GM23338 (cell line): ENCODE results near the gene CNGA4. TPM values are rescaled to one million over a fixed set of nuclear protein-coding genes. Genes with fewer than 3 reads are reported as not detected.

Experiments used
- ATAC-seq: fragments of 200-7000 bp; cut with Tn5 transposase; 3 replicates; pipeline ENCODE4 v1.9.1; 2020
- DNase-seq: peaks from one replicate; pipeline ENCODE4 v3.0.0-alpha.2; 2015; ENCODE audit warnings: low spot score
- H2AFZ ChIP-seq: fragments of 200-600 bp; sonication (generic); 2 replicates; pipeline ENCODE4 v1.8.0; 2016; ENCODE audit warnings: antibody characterized with exemption, mild to moderate bottlenecking, moderate library complexity
- H3F3A ChIP-seq: fragments of 200-600 bp; sonication (generic); replicated peaks from 2 replicates; pipeline ENCODE4 v1.8.0; 2017; ENCODE audit warnings: antibody characterized with exemption, mixed run types, low read depth
- H3K27ac ChIP-seq: fragments of 200-600 bp; sonication (generic); 2 replicates; pipeline ENCODE4 v1.6.1; 2016; ENCODE audit warnings: low read depth
- H3K27me3 ChIP-seq: fragments of 200-600 bp; sonication (generic); 2 replicates; pipeline ENCODE4 v1.8.0; 2016; ENCODE audit warnings: mild to moderate bottlenecking, mixed run types, moderate library complexity; ENCODE audit not compliant: insufficient read depth
- H3K36me3 ChIP-seq: fragments of 200-600 bp; sonication (generic); 2 replicates; pipeline ENCODE4 v1.8.0; 2016; ENCODE audit warnings: mild to moderate bottlenecking; ENCODE audit not compliant: insufficient read depth
- H3K4me1 ChIP-seq: fragments of 200-600 bp; sonication (generic); 2 replicates; pipeline ENCODE4 v1.8.0; 2016; ENCODE audit warnings: mild to moderate bottlenecking, moderate library complexity; ENCODE audit not compliant: insufficient read depth
- H3K4me2 ChIP-seq: fragments of 200-600 bp; sonication (generic); 2 replicates; pipeline ENCODE4 v1.7.1; 2017; ENCODE audit warnings: mixed run types
- H3K4me3 ChIP-seq: fragments of 200-600 bp; sonication (generic); 2 replicates; pipeline ENCODE4 v1.6.1; 2016; ENCODE audit warnings: mixed run types
- H3K79me2 ChIP-seq: fragments of 200-600 bp; sonication (generic); replicated peaks from 2 replicates; pipeline ENCODE4 v1.8.0; 2017; ENCODE audit warnings: mild to moderate bottlenecking; ENCODE audit not compliant: insufficient read depth
- H3K9me2 ChIP-seq: fragments of 200-600 bp; sonication (generic); 2 replicates; pipeline ENCODE4 v1.8.0; 2017; ENCODE audit not compliant: insufficient read depth
- H4K20me1 ChIP-seq: fragments of 200-600 bp; sonication (generic); replicated peaks from 2 replicates; pipeline ENCODE4 v1.8.0; 2017; ENCODE audit warnings: mild to moderate bottlenecking; ENCODE audit not compliant: insufficient read depth
- H3K27ac Mint-ChIP-seq: 2 replicates; pipeline ENCODE4 v1.8.0; 2020; ENCODE audit warnings: inconsistent platforms, mild to moderate bottlenecking, moderate library complexity, mixed read lengths
- H3K27me3 Mint-ChIP-seq: 3 replicates; pipeline ENCODE4 v1.8.0; 2022; ENCODE audit warnings: low read depth, mild to moderate bottlenecking, moderate library complexity, mixed read lengths, inconsistent platforms; ENCODE audit not compliant: insufficient read depth, poor library complexity
- H3K36me3 Mint-ChIP-seq: 3 replicates; pipeline ENCODE4 v1.8.0; 2021; ENCODE audit warnings: low read depth, mild to moderate bottlenecking, inconsistent platforms, moderate library complexity, mixed read lengths
- H3K4me1 Mint-ChIP-seq: 3 replicates; pipeline ENCODE4 v1.8.0; 2020; ENCODE audit warnings: mild to moderate bottlenecking, inconsistent platforms, mixed read lengths
- H3K4me3 Mint-ChIP-seq: 3 replicates; pipeline ENCODE4 v1.8.0; 2021; ENCODE audit warnings: moderate library complexity, mild to moderate bottlenecking, inconsistent platforms, mixed read lengths
- H3K9me3 Mint-ChIP-seq: 3 replicates; pipeline ENCODE4 v1.8.0; 2020; ENCODE audit warnings: moderate library complexity, mild to moderate bottlenecking, inconsistent platforms, mixed read lengths
- CREB1 ChIP-seq: fragments of 250-450 bp; sonication (Bioruptor Pico); IDR thresholded peaks from 2 replicates; pipeline ENCODE4 v1.5.0; 2020; ENCODE audit warnings: low read depth, mild to moderate bottlenecking, moderate library complexity
- EZH2 ChIP-seq: fragments of 200-600 bp; sonication (generic); IDR thresholded peaks from one replicate; pipeline ENCODE4 v1.8.0; 2017; ENCODE audit warnings: antibody characterized with exemption, mild to moderate bottlenecking, low read depth; ENCODE audit not compliant: unreplicated experiment
- EZH2phosphoT487 ChIP-seq: fragments of 200-600 bp; sonication (generic); IDR thresholded peaks from one replicate; pipeline ENCODE4 v1.8.1; 2018; ENCODE audit warnings: antibody characterized with exemption; ENCODE audit not compliant: unreplicated experiment
- JUNB ChIP-seq: IDR thresholded peaks from one replicate; pipeline ENCODE4 v1.6.1; 2016; ENCODE audit warnings: antibody characterized with exemption; ENCODE audit not compliant: unreplicated experiment
- NANOG ChIP-seq: IDR thresholded peaks from 2 replicates; pipeline ENCODE4 v1.6.1; 2016; ENCODE audit warnings: antibody characterized with exemption, borderline replicate concordance
- POLR2AphosphoS5 ChIP-seq: IDR thresholded peaks from 2 replicates; pipeline ENCODE4 v1.6.1; 2016; ENCODE audit warnings: antibody characterized with exemption, low read depth
- STAT1 ChIP-seq: IDR thresholded peaks from one replicate; pipeline ENCODE4 v1.6.1; 2016; ENCODE audit warnings: antibody characterized with exemption; ENCODE audit not compliant: unreplicated experiment
- ZNF114 ChIP-seq: fragments of 250-450 bp; sonication (Bioruptor Pico); IDR thresholded peaks from 2 replicates; pipeline ENCODE4 v1.5.0; 2020; ENCODE audit warnings: mild to moderate bottlenecking, moderate library complexity
- ZNF331 ChIP-seq: fragments of 250-450 bp; sonication (Bioruptor Pico); IDR thresholded peaks from 2 replicates; pipeline ENCODE4 v1.5.0; 2020; ENCODE audit warnings: low read depth, mild to moderate bottlenecking, moderate library complexity
- polyA plus RNA-seq: library from polyadenylated mRNA; unstranded; fragments of >200 nt; fragmentation: Nextera tagmentation; extraction: Ambion mirVana; gene quantifications from 2 replicates; pipeline ENCODE4 v1.2.1, GENCODE V29; 2016
- total RNA-seq: library from RNA; depleted of rRNA; stranded (reverse); fragments of >200 nt; shearing (Covaris generic); gene quantifications from 2 replicates; pipeline ENCODE4 v1.2.3, GENCODE V29; 2014
- TF ChIP-seq, protein P1 (sequence below): IDR thresholded peaks from 2 replicates; pipeline ENCODE4 v1.6.1; 2016; ENCODE audit warnings: antibody characterized with exemption
- TF ChIP-seq, protein P2 (sequence below): IDR thresholded peaks from one replicate; pipeline ENCODE4 v1.6.1; 2018; ENCODE audit warnings: antibody characterized with exemption; ENCODE audit not compliant: unreplicated experiment

CNGA4 gene
- total and polyA plus RNA-seq, 2 experiments from 2014 or later, result 0.15 TPM; not detected in 1

DNA sequence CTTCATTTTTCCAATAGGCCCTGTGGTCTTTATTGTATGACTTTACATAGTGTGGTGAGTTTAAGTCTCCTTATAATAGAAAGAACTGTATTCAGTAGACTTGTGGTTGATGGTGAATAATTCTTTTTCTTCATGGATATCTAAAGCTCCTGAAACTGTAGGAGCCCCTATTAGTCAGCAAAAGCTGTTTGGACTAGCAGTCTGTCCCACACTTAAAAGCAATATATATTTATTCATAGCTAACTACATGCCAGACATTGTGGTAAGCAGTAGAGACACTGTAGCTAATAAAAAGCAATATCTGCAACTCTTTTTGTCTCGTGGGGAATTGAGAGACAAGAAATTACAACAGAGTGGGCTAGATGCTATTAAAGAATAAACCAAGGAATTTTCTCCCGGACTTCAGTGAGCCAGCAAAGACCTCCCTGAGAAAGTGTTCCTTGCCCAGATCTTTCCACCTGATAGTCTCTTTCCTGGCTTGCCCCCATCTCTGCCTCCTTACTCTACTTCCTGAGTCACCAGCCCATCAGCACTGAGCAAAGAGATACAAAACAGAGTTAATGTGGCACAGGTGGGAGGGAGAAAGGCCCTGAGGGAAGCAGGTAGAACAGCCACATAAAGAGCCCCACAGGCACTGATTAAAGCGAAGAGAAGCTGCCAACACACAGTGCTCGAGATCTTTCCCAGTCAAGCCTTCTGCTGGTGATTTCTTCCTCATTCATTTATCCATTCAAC is 41.3 kb upstream of the CNGA4 start (continued):
- TF ChIP-seq, protein P1, sequence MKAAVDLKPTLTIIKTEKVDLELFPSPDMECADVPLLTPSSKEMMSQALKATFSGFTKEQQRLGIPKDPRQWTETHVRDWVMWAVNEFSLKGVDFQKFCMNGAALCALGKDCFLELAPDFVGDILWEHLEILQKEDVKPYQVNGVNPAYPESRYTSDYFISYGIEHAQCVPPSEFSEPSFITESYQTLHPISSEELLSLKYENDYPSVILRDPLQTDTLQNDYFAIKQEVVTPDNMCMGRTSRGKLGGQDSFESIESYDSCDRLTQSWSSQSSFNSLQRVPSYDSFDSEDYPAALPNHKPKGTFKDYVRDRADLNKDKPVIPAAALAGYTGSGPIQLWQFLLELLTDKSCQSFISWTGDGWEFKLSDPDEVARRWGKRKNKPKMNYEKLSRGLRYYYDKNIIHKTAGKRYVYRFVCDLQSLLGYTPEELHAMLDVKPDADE, result no peak
- no peak for TF ChIP-seq JUNB
- TF ChIP-seq, protein P2, sequence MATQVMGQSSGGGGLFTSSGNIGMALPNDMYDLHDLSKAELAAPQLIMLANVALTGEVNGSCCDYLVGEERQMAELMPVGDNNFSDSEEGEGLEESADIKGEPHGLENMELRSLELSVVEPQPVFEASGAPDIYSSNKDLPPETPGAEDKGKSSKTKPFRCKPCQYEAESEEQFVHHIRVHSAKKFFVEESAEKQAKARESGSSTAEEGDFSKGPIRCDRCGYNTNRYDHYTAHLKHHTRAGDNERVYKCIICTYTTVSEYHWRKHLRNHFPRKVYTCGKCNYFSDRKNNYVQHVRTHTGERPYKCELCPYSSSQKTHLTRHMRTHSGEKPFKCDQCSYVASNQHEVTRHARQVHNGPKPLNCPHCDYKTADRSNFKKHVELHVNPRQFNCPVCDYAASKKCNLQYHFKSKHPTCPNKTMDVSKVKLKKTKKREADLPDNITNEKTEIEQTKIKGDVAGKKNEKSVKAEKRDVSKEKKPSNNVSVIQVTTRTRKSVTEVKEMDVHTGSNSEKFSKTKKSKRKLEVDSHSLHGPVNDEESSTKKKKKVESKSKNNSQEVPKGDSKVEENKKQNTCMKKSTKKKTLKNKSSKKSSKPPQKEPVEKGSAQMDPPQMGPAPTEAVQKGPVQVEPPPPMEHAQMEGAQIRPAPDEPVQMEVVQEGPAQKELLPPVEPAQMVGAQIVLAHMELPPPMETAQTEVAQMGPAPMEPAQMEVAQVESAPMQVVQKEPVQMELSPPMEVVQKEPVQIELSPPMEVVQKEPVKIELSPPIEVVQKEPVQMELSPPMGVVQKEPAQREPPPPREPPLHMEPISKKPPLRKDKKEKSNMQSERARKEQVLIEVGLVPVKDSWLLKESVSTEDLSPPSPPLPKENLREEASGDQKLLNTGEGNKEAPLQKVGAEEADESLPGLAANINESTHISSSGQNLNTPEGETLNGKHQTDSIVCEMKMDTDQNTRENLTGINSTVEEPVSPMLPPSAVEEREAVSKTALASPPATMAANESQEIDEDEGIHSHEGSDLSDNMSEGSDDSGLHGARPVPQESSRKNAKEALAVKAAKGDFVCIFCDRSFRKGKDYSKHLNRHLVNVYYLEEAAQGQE, result no peak
- no peak for TF ChIP-seq POLR2AphosphoS5
- no peak for TF ChIP-seq EZH2
- TF ChIP-seq ZNF114, result no peak
- TF ChIP-seq EZH2phosphoT487, result no peak
- no peak for TF ChIP-seq ZNF331

DNA sequence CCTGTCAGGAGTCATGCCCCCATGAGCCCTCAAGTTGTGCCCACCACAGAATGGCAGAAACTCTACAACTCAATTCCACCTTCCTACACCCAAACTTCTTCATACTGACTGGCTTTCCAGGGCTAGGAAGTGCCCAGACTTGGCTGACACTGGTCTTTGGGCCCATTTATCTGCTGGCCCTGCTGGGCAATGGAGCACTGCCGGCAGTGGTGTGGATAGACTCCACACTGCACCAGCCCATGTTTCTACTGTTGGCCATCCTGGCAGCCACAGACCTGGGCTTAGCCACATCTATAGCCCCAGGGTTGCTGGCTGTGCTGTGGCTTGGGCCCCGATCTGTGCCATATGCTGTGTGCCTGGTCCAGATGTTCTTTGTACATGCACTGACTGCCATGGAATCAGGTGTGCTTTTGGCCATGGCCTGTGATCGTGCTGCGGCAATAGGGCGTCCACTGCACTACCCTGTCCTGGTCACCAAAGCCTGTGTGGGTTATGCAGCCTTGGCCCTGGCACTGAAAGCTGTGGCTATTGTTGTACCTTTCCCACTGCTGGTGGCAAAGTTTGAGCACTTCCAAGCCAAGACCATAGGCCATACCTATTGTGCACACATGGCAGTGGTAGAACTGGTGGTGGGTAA is 39.6 kb upstream of the CNGA4 start, which contains the start of gene OR52W1:
OR52W1 (plus strand) TSS at position 51 of the 637 bp plus-strand sequence; CDS start at position 51, 0 bp downstream.
- Histone ChIP-seq H3K27me3 (no peaks in the 10 kb centered on the region), H2AFZ (no peak within 1 kb of the TSS), H4K20me1 (no peaks in the 10 kb centered on the region; the same call in 1 of the 2 replicates), H3K4me1 (peaks cover 7% of the 10 kb centered on the region; the same call in 1 of the 2 replicates), H3K36me3 (no peaks in the 10 kb centered on the region), H3K79me2 (no peaks in the 10 kb centered on the region), H3K4me3 (no peak within 1 kb of the TSS), H3K27ac (no peak within 1 kb of the TSS), H3K9me2 (no peaks in the 10 kb centered on the region), H3K4me2 (no peak within 1 kb of the TSS), H3F3A (no peaks in the 10 kb centered on the region)
- no peak for DNase-seq
- peaks cover 8% of the 10 kb centered on the region for H3K4me1 Mint-ChIP-seq
- no peaks in the 10 kb centered on the region for H3K9me3 Mint-ChIP-seq
- H3K4me3 Mint-ChIP-seq, result no peak within 1 kb of the TSS
- H3K27ac Mint-ChIP-seq, result no peak within 1 kb of the TSS
- H3K27me3 Mint-ChIP-seq, result peaks cover 2% of the 10 kb centered on the region
- H3K36me3 Mint-ChIP-seq, result no peaks in the 10 kb centered on the region
- no peak for ATAC-seq
- TF ChIP-seq ZNF331 (no peak), ZNF114 (no peak), CREB1 (CRISPR knock-in tag) (no peak), STAT1 (no peak), POLR2AphosphoS5 (no peak), JUNB (no peak), EZH2phosphoT487 (no peak), NANOG (no peak)
- TF ChIP-seq, protein P1, result no peak
